ENCODE measurements around the gene GFY. TPM values are rescaled to one million over a fixed set of nuclear protein-coding genes. Genes with fewer than 3 reads are reported as not detected.

The GFY gene
- total RNA-seq: not detected

GRCh38 chr19:49425178-49425577 is at the start of gene GFY:
GFY (plus strand) TSS chr19:49425388; CDS start chr19:49426431, 1,043 bp downstream.
- ChIA-PET CTCF (interaction anchor here (0.9 to 1.9 kb wide), 4 partner anchors 11 to 61 kb away, joined by 3 to 10 read pairs (median 3); partner anchors contain the start of gene DKKL1), POLR2A (interaction anchor here (0.7 to 1.6 kb wide), 3 partner anchors 11 to 62 kb away, joined by 3 to 4 read pairs (median 3); partner anchors contain the start of gene RPL13A)
- Mint-ChIP-seq H3K27ac (no peak within 1 kb of the TSS), H3K27me3 (peaks cover 84% of the 10 kb centered on the region), H3K4me3 (no peak within 1 kb of the TSS), H3K9me3 (no peaks in the 10 kb centered on the region), H3K36me3 (ENCODE audit: low read depth) (no peaks in the 10 kb centered on the region), H3K4me1 (ENCODE audit: low read depth) (peaks cover 50% of the 10 kb centered on the region)
- intact Hi-C loops (cut with micrococcal nuclease): loop anchor here (5.0 kb wide), 1 partner anchor 33 kb away; no protein-coding TSS in a partner anchor
- DNase-seq (no peak), ATAC-seq (no peak)
- no peak for TF ChIP-seq CTCF (IDR thresholded peaks at IDR 0.05)

- Mint-ChIP-seq H3K27ac (no peak overlapping the region), H3K27me3 (peaks cover 5% of the 10 kb centered on the region), H3K4me1 (ENCODE audit: low read depth) (no peaks in the 10 kb centered on the region), H3K4me3 (no peak overlapping the region), H3K36me3 (ENCODE audit: low read depth) (peaks cover 2% of the 10 kb centered on the region), H3K9me3 (peaks cover 3% of the 10 kb centered on the region)
- TF ChIP-seq CTCF (IDR thresholded peaks at IDR 0.05): no peak
- intact Hi-C loops (cut with micrococcal nuclease): no loop called here
- DNase-seq: no peak
- ChIA-PET CTCF (interaction anchor here (2.1 kb wide), 1 partner anchor 13 kb away, joined by 9 read pairs; no protein-coding TSS in a partner anchor), POLR2A (no interaction called here)
- no peak for ATAC-seq
Observed at GRCh38 chr19:49378512-49378911, 46.7 kb upstream of the GFY start.

- Mint-ChIP-seq H3K9me3 (peaks cover 3% of the 10 kb centered on the region), H3K27ac (no peak overlapping the region), H3K4me3 (no peak overlapping the region), H3K27me3 (peaks cover 5% of the 10 kb centered on the region), H3K36me3 (ENCODE audit: low read depth) (peaks cover 2% of the 10 kb centered on the region), H3K4me1 (ENCODE audit: low read depth) (no peaks in the 10 kb centered on the region)
- ChIA-PET CTCF (interaction anchor here (0.8 to 2.1 kb wide), 5 partner anchors 11 to 114 kb away, joined by 3 to 9 read pairs (median 4); no protein-coding TSS in a partner anchor), POLR2A (interaction anchor here (0.6 kb wide), 1 partner anchor 13 kb away, joined by 3 read pairs; no protein-coding TSS in a partner anchor)
- DNase-seq (no peak), ATAC-seq (no peak)
- TF ChIP-seq CTCF (IDR thresholded peaks at IDR 0.05): no peak
- intact Hi-C loops (cut with micrococcal nuclease): no loop called here
Observed at GRCh38 chr19:49380391-49380790, 44.8 kb upstream of the GFY start.

GRCh38 chr19:49382639-49383038 is 42.5 kb upstream of the GFY start:
- DNase-seq (no peak), ATAC-seq (no peak)
- ChIA-PET CTCF (interaction anchor here (1.3 to 2.2 kb wide), 3 partner anchors 9 to 157 kb away, joined by 3 to 14 read pairs (median 6); no protein-coding TSS in a partner anchor), POLR2A (no interaction called here)
- Mint-ChIP-seq H3K4me3 (no peak overlapping the region), H3K9me3 (peaks cover 3% of the 10 kb centered on the region), H3K27me3 (peaks cover 5% of the 10 kb centered on the region), H3K27ac (no peak overlapping the region), H3K4me1 (ENCODE audit: low read depth) (peaks cover 2% of the 10 kb centered on the region), H3K36me3 (ENCODE audit: low read depth) (peaks cover 2% of the 10 kb centered on the region)
- no peak for TF ChIP-seq CTCF (IDR thresholded peaks at IDR 0.05)
- intact Hi-C loops (cut with micrococcal nuclease): no loop called here

- H3K27me3 Mint-ChIP-seq: peaks cover 5% of the 10 kb centered on the region
- H3K4me1 Mint-ChIP-seq (ENCODE audit: low read depth): peaks cover 2% of the 10 kb centered on the region
- no peak for TF ChIP-seq CTCF (IDR thresholded peaks at IDR 0.05)
- intact Hi-C loops (cut with micrococcal nuclease): no loop called here
- H3K36me3 Mint-ChIP-seq (ENCODE audit: low read depth): peaks cover 2% of the 10 kb centered on the region
- POLR2A ChIA-PET: no interaction called here
- CTCF ChIA-PET: interaction anchor here (1.1 to 2.2 kb wide), 5 partner anchors 8 to 157 kb away, joined by 3 to 14 read pairs (median 3); no protein-coding TSS in a partner anchor
- no peak overlapping the region for H3K27ac Mint-ChIP-seq
- H3K9me3 Mint-ChIP-seq: peaks cover 3% of the 10 kb centered on the region
- H3K4me3 Mint-ChIP-seq: no peak overlapping the region
- DNase-seq (no peak), ATAC-seq (no peak)
Observed at GRCh38 chr19:49383599-49383998, 41.6 kb upstream of the GFY start.
